NCI-H146 treated with DMSO at 0.1 percent for 48 hours (cell line): Measurements from ENCODE around the gene MYL9.

Experiments
- DNase-seq: peaks from one replicate; lab custom pipeline; 2025; ENCODE audit not compliant: unreplicated experiment; lab: John Stamatoyannopoulos, UW

MYL9 gene

DNA sequence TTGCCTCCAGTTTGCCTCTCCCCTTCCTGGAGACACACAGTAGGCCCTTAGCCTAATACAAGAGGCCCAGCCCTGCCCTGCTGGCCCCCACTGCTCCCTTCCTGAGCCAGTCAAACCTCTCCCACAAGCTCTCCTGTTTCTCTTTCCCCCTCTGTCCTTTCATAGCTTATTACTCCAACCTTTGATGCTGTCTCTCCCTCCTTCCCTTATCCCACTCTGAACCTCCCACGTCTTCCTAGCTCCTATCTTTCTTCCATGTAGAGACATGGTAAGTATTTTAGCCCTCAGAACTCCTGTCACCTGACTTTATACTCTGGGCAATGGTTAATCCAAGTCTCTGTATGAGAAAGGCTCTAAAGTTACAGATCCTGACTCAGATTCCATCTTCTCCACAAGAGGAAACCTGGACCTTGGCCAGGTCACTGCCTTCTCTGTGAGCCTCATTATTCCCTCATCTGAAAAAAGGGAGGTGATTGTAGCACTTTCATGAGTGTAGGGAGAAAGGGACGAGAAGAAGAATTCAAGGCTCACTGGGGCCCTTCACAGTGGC, 38.8 kb downstream of the MYL9 start:
- no peak for DNase-seq

DNA sequence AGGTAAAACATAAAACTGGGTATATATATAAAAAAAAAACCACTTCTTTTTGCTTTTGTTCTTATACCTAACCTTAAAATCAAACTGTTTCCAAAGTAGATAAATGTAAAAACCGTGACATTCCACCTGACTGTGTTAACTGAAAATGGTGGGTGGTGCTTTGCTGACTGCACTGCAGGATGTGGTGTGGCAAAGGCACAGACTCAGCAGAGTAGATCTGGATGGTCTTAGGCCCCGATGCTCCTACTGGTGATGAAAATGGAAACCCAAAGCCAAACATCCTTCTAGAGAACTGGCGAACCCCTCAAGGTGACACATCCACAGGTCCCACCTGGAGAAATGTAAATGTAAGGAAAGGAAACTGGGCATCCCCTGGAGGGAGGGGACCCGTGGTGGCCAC, 41.0 kb downstream of the MYL9 start:
- no peak for DNase-seq

- no peak for DNase-seq
These were observed 41.5 kb downstream of the MYL9 start for GRCh38 chr20:36582821-36583220.

GRCh38 chr20:36584018-36584481, 42.7 kb downstream of the MYL9 start:
- no peak for DNase-seq

DNA sequence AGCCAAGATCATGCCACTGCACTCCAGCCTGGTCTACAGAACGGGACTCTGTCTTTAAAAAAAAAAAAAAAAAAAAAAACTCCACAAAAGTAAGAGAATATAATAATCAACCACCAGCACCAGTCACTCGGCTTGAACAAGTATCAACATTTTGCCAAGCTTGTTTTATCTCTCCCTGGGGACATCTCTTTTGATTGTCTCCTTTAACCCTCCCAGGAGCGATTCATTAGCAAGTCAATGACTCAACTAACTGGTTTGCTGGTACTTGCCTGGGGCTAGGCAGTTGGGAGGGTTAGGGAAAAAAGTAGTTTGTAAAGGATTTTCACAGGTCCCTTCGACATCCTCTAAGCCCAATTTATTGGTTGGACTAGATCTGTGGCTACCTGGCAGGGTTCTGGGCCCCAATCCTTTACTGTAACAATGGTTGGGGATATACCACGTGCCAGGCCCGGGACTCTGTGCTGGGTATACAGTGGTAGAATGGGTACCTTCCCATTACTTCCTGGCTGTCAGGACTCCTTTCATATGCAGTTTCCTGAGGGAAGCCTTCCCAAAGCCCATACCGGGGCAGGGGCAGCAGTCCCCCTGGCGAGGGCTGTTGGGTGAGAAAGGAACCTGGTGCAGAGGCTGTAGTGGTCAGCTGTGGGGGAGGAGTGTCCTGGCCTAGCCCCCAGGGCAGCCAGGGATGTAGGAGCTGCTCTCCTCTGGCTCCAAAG, 44.2 kb downstream of the MYL9 start:
- no peak for DNase-seq

DNA sequence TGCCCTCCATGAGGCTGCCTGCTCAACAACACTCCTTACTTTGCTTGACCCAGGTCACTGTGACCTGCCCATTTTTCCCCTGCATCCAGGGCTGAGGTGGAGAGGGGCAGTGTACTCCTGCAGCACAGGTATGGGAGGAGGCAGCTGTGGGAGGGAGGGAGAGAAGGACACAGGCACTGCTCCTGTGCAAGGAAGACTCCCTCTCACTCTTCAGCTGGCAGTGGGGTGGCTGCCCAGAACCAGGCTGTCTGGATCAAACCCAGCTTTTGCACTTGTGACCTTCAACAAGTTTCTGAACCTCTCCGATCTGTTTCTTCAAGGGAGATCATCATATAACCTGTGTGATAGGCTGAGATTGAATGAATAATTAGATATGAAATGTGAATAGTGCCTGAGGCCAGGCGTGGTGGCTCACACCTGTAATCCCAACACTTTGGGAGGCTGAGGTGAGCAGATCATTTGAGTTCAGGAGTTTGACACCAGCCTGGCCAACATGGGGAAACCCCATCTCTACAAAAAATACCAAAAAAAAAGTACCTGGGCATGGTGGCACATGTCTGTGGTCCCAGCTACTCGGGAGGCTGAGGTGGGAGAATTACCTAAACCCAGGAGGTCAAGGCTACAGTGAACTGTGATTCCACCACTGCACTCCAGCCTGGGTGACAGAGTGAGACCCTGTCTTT, 46.2 kb downstream of the MYL9 start:
- DNase-seq: no peak

- no peak for DNase-seq
These were observed 50.0 kb downstream of the MYL9 start for GRCh38 chr20:36591281-36591680.

- peak; percentile 17 for DNase-seq
These were observed 50.7 kb downstream of the MYL9 start for GRCh38 chr20:36591854-36592641.

DNA sequence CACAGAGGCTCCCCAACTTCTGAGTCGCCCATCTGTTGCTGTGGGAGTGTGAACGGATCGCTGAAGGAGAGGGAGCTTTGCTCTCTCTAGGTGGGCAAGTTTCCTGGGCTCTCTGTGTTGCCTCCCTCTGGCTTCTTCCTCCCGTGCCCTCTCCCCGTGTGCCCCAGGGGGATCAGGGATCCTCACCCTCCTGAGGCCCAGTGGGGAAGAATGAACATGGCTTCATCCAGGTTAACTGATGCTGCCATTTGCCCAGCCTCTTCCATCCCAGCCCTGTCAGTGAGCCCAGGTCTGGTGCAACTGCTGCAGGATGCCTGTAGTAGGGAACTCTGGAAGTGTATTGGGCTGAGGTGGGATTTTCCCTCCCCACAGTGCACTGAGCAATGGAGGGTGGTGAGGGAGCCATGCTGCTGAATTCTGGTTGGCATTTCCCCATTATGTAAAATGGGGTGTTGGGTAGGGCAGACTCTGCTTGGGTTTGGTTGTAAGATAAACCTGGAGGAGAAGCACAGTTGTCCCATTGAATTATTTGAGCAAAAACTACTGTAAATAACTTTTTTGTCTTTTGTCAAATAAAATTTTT, 52.1 kb downstream of the MYL9 start:
- no peak for DNase-seq

DNA sequence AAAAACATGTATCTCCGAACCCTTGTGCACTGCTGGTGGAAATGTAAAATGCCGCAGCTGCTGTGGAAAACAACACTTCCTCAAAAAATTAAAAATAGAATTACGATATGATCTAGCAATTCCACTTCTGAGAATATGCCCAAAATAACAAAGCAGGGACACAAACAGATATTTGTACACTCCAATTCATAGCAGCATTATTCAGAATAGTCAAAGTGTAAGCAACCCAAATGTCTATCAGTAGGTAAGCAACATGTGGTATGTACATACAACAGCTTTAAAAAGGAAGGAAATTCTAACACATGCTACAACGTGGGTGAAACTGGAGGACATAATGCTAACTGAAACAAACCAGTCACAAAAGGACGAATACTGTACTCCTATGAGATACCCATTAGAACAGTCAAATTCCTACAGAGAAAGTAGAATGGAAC, 58.6 kb downstream of the MYL9 start:
- DNase-seq: no peak
